HG03103 (cell line): ENCODE results near the gene FILIP1L.

Source experiments
- ATAC-seq: cut with Tn5 transposase; IDR thresholded peaks from one replicate; pipeline ENCODE4 v1.9.1; 2021; ENCODE audit warnings: low read depth; ENCODE audit not compliant: unreplicated experiment

The FILIP1L gene

GRCh38 chr3:99981138-99981537 is 133.2 kb downstream of the FILIP1L start:
- ATAC-seq = no peak

GRCh38 chr3:99980606-99981005 is 133.7 kb downstream of the FILIP1L start:
- no peak for ATAC-seq

GRCh38 chr3:99978221-99978620 is 136.1 kb downstream of the FILIP1L start:
- ATAC-seq = no peak

- ATAC-seq = no peak
Measured at GRCh38 chr3:99976584-99976983, 137.7 kb downstream of the FILIP1L start.

GRCh38 chr3:99974989-99975388 is 139.3 kb downstream of the FILIP1L start:
- ATAC-seq = no peak

GRCh38 chr3:99972380-99973104 is 141.8 kb downstream of the FILIP1L start:
- ATAC-seq = no peak

- no peak for ATAC-seq
Measured at GRCh38 chr3:99971761-99972160, 142.5 kb downstream of the FILIP1L start.

GRCh38 chr3:99970198-99970597 is 144.1 kb downstream of the FILIP1L start:
- peak; percentile 97 for ATAC-seq

- no peak for ATAC-seq
Measured at GRCh38 chr3:99969136-99969535, 145.2 kb downstream of the FILIP1L start.

GRCh38 chr3:99967796-99968195 is 146.5 kb downstream of the FILIP1L start:
- ATAC-seq = no peak

GRCh38 chr3:99966662-99967416 is 147.5 kb downstream of the FILIP1L start:
- ATAC-seq = no peak

GRCh38 chr3:99965681-99966408 is 148.5 kb downstream of the FILIP1L start:
- no peak for ATAC-seq

GRCh38 chr3:99965077-99965476 is 149.2 kb downstream of the FILIP1L start:
- ATAC-seq = no peak

GRCh38 chr3:99962703-99963102 is 151.6 kb downstream of the FILIP1L start:
- ATAC-seq = no peak

- ATAC-seq = no peak
Measured at GRCh38 chr3:99961756-99962515, 152.4 kb downstream of the FILIP1L start.

GRCh38 chr3:99960941-99961340 is 153.4 kb downstream of the FILIP1L start:
- no peak for ATAC-seq

- ATAC-seq = no peak
Measured at GRCh38 chr3:99960123-99960878, 154.0 kb downstream of the FILIP1L start.

GRCh38 chr3:99958222-99958912 is 155.9 kb downstream of the FILIP1L start:
- no peak for ATAC-seq

GRCh38 chr3:99957151-99957796 is 157.0 kb downstream of the FILIP1L start:
- no peak for ATAC-seq
